HG02571 (cell line): ENCODE measurements around the gene GRIK4.

Experiments
- ATAC-seq: cut with Tn5 transposase; IDR thresholded peaks from one replicate; pipeline ENCODE4 v1.9.1; 2021; ENCODE audit warnings: mild to moderate bottlenecking, moderate library complexity; ENCODE audit not compliant: unreplicated experiment

Gene GRIK4

GRCh38 chr11:120718171-120718570 is 206.6 kb downstream of the GRIK4 start:
- no peak for ATAC-seq

DNA sequence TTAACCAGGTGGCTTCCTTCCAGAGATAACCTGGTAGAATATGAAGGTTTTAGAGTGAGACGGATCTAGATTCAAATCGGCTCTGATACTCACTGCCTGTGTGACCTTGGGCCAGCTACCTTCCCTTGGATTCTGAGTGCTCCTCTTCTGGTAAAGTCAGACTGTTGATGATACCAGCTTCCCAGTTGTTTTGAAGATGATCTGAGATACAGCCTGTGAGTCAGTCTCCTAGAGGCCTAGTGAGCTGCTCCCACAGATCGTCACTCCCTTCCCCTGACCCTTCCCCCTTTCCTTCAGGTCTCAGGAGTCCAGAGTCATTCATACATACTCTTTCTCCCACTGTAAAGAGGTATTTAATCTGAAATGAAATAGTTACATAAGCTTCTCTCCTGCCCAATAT is 207.8 kb downstream of the GRIK4 start:
- no peak for ATAC-seq

GRCh38 chr11:120720760-120721159 is 209.2 kb downstream of the GRIK4 start:
- ATAC-seq = no peak

GRCh38 chr11:120722524-120722923 is 211.0 kb downstream of the GRIK4 start:
- no peak for ATAC-seq

- no peak for ATAC-seq
These were observed 212.2 kb downstream of the GRIK4 start for GRCh38 chr11:120723751-120724150.

DNA sequence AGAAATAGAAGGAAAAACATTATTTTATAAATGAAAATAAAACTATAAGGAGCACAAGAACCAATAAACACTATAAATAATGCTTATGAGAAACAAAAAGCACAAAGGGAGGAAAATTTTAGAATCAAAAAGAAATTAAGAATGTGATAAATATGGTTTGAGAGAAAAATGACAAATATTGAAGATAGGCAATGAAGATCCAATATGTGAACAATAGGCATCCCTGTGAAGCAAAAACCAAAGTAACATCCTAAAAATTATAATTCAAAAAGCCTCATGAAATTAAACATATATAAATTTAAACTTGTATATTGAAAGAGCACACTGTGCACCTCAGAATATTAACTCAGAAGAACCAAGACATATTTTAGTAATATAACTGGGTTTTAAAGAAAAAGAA is 216.2 kb downstream of the GRIK4 start:
- no peak for ATAC-seq

GRCh38 chr11:120735035-120735434 is 223.5 kb downstream of the GRIK4 start:
- no peak for ATAC-seq

- no peak for ATAC-seq
These were observed 227.0 kb downstream of the GRIK4 start for GRCh38 chr11:120738516-120739046.

- ATAC-seq = no peak
These were observed 228.2 kb downstream of the GRIK4 start for GRCh38 chr11:120739780-120740179.

- ATAC-seq = no peak
These were observed 228.8 kb downstream of the GRIK4 start for GRCh38 chr11:120740380-120740779.

DNA sequence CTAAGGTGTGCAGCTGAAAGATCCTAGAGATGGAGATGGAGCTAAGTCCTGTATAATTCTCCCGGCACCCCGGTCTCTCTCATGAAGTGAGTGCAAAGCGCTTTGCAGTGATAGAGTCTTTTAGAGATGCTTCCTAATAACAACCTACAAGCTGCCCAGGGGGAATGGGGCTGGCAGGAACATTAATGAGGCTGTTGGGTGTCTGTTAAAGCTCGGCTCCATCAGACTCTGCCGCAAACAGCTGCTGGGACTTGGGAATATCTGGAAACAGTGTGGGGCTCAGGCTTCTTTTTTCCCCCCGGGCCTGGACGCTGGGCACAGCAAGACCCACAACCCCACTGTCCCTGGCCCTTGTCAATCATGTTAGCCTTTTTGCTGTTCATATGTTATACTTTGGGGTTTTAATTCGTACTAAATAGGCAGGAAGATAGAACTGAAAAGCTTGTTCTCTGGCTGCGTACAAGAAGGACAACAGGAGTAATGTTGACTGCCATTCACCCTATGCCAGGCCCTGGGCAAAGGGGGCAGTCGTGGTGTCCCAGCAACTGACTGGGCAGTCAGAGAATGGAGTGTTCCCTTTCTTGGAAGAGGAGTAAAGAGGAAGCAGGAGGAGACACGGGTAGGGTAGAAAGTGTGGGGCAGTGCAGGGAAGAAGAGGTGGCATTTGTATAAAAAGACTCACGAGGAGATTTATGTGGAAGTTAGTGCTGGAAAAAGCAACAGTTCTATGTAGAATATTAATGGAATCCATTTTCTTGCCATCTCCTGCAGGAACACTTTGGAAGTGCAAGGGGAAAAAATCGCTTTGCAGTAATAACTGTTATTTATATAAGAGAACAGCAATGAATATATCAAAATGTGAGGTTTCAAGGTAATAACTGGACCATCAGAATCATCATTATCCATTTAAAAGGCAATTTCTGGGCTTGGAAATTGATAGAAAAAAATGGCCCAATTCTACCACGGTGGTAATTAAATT is 232.8 kb downstream of the GRIK4 start:
- no peak for ATAC-seq

DNA sequence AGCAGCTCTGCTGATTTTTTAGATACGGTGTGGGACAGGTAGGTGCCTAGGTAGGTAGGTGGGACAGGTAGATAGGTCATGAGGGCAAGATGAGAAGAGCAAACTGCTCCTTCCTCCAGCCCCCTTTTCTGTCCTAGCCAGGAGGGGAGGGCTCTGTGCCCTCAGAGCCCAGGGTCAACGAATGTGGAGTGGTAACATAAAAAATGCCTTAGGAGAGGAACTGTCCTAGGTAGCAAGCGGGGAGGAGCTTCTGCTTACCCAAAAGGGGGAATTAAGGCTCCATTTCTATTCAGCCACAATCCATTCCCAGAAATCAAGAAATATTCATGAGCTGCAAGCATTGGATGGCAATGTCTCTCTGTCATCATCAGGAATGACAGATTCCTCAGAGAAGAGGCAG is 234.8 kb downstream of the GRIK4 start:
- ATAC-seq = no peak

GRCh38 chr11:120746836-120747609 is 235.5 kb downstream of the GRIK4 start:
- ATAC-seq = no peak

- ATAC-seq = no peak
These were observed 236.6 kb downstream of the GRIK4 start for GRCh38 chr11:120747850-120748814.

DNA sequence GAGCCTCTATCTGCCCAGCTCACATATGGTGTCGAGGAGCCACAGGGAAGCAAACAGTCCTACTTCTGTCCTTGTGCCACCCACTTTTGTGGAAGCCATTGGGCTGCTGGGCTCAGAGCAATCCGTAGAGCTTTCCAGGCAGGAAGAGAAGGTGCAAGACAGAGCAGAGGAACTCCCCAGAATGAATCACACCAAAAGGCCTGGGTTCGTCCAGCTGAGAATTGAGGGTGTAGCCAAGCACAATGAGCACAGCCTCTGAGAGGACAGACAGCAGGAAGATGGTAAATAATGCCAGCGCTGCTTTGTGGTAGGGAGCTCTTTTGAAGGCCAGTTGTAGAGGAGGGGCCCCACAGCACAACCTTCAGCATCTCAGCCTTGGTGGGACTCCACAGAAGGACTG is 237.8 kb downstream of the GRIK4 start:
- no peak for ATAC-seq

DNA sequence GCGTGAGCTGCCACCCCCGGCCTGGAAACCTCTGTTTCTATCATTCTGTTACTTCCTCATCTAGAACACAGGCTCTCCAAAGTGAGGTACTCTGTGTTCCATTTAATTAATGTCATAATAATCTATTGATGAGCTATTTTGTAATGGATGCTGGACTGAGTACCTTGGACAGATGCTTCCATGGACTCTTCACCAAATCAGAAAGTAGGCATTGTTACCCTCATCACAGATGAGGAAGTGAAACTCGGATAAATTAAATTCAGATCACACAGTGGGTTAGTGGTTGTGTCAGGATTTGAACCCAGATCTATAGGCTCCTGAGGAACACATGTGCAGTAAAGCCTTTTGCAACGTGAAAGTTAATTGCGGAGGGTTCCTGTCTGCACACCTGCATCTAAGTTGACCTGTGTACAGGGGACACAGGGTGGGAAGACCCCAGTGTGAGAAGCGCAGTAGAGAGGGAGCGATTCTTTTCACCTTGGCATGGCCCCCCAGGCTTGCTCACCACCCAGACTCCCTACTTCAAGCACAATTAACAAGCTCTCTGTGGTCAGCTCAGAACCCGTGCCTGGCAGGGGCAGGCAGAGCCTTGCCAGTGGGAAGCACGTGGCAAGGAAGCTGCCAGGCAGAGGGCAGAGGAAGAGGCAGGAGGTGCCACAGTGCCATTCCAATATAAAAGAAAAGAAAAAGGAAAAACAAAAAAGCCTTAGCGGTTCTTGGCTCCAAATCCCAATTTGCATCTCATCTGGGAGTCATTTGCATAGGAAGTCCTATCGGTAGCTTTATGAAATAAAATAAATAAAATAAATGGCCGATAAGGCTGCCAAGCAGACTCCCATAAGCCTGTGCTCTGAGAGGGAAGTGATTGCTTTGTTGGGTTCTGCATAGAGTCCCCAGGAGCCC is 239.3 kb downstream of the GRIK4 start:
- ATAC-seq = no peak

GRCh38 chr11:120751550-120751949 is 240.0 kb downstream of the GRIK4 start:
- ATAC-seq = no peak

DNA sequence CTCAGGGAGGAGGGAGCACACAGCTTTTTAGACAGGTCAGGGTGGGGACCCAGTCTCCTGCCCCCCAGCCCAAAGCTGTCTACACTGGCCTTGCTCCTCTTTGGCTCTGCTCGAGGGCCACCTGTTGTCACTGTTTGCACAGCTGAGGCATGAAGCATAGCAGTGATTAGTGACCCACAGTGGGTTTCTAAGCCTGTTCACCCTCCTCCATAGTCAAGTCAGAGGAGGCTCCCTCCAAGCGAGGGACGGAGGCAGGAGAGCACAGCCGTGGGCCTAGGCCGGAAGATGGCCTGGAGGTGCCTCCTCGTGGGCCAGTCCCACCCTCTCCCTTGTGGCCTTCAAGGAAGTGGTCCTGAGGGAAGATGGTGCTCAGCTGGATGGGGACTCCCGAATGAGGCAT is 241.1 kb downstream of the GRIK4 start:
- ATAC-seq = no peak

DNA sequence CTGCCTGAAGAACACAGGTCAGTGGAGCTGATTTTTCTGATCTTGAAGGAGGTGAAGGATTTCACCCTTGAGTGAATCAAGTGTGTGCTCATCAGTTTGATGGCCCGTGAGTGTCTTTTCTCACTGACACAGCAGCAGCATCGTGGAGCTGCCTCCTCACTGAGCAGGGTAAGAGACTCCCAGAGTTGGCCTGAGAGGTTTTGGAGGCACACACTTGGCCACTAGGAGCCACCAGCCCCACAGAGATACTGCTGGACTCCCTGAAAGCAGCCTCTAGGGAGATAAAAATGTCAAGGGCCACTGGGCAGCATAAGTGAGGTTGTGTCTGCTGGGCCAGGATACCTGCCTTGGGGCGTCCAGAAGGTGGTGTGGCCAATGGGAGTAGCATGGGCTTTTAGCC is 245.4 kb downstream of the GRIK4 start:
- no peak for ATAC-seq
